HG02759 (cell line): ENCODE results near the gene SNRNP35.
"Not testable (repeated sequence)": the region's sequence is repeated elsewhere in the genome, so short reads cannot be mapped to it uniquely, and the experiment has no call there.

ENCODE experiments used
- ATAC-seq: cut with Tn5 transposase; IDR thresholded peaks from one replicate; pipeline ENCODE4 v1.9.1; 2021; ENCODE audit warnings: mild to moderate bottlenecking, moderate library complexity; ENCODE audit not compliant: unreplicated experiment

The SNRNP35 gene

GRCh38 chr12:123488539-123489230, 30.7 kb downstream of the SNRNP35 start:
- no peak for ATAC-seq

DNA sequence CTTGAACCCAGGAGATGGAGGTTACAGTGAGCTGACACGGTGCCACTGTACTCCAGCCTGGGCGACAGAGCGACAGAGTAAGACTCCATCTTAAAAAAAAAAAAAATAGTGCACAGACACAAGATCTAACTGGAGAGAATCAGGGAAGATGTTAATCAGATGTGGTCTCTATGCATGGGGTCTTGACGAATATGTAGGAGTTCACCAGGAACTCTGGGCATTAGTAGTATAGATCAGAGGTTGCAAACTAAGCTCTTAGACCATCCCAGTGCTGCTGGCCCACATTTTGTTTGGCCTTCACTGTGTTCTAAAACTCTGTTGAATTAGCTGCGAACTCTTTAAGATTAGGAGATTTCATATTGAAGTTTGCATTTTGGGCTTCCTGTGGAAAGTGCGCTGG, 31.6 kb downstream of the SNRNP35 start:
- ATAC-seq, result no peak

GRCh38 chr12:123490089-123490488, 32.1 kb downstream of the SNRNP35 start:
- no peak for ATAC-seq

DNA sequence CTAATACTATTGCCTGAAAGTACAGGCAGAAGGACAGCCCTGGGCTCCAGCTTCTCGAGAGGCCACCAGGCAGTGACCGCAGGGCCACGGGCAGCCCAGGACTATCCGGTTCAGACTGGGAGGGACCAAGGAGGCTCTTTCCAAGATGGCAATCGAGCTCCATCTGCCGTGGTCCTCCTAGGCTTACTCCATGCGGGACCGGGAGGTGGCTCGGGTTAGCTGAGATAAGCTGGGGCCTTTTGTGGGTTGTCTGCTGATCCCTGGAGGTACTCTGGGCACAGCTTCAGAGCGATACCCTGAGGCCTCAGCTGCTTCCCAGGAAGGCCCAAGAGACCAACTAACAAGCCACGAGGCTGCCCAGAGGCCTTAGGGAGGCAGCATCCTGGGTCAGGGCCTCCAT, 33.1 kb downstream of the SNRNP35 start:
- no peak for ATAC-seq

- no peak for ATAC-seq
Observed at GRCh38 chr12:123491481-123491880, 33.5 kb downstream of the SNRNP35 start.

DNA sequence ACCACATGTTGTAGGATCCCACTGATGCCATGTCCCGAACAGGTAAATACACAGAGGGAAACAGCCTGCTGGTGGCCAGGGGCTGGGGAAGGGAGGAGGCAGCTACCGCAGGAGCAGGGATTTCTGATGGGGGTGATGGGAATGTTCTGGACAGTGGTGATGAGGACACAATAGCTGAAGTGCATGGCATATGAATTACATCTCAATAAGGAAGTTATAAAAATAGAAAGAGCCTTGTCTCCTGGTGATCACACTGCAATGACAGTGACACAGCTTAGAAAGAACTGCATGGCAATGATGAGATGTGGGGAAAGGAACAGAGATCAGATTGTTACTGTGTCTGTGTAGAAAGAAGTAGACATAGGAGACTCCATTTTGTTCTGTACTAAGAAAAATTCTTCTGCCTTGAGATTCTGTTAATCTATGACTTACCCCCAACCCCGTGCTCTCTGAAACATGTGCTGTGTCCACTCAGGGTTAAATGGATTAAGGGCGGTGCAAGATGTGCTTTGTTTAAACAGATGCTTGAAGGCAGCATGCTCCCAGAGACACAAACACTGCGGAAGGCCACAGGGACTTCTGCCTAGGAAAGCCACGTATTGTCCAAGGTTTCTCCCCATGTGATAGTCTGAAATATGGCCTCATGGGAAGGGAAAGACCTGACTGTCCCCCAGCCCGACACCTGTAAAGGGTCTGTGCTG, 34.5 kb downstream of the SNRNP35 start:
- ATAC-seq, result not testable (repeated sequence)

GRCh38 chr12:123494124-123494851, 36.3 kb downstream of the SNRNP35 start:
- ATAC-seq, result no peak

DNA sequence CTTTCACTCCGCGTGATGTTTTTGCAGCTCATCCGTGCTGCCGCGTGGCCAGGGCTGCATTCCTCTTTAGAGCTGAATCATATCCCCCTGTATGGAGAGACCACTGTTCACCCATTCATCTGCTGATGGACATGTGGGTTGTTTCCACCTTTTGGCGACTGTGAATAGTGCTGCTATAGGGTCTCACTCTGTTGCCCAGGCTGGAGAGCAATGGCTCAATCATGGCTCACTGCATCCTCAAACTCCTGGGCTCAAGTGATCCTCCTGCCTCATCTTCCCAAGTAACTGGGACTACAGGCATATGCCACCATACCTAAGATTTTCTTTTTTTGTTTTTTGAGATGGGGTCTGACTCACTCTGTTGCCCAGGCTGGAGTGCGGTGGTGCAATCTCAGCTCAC, 39.1 kb downstream of the SNRNP35 start:
- ATAC-seq, result no peak

GRCh38 chr12:123498126-123498825, 40.3 kb downstream of the SNRNP35 start:
- no peak for ATAC-seq

GRCh38 chr12:123499332-123499731, 41.4 kb downstream of the SNRNP35 start:
- ATAC-seq, result no peak

GRCh38 chr12:123502163-123502704, 44.3 kb downstream of the SNRNP35 start:
- ATAC-seq, result no peak

- ATAC-seq, result no peak
Observed at GRCh38 chr12:123506059-123506842, 48.3 kb downstream of the SNRNP35 start.

- no peak for ATAC-seq
Observed at GRCh38 chr12:123506843-123507236, 48.9 kb downstream of the SNRNP35 start.

- ATAC-seq, result no peak
Observed at GRCh38 chr12:123512838-123513665, 55.1 kb downstream of the SNRNP35 start.

GRCh38 chr12:123513805-123514204, 55.9 kb downstream of the SNRNP35 start:
- no peak for ATAC-seq

DNA sequence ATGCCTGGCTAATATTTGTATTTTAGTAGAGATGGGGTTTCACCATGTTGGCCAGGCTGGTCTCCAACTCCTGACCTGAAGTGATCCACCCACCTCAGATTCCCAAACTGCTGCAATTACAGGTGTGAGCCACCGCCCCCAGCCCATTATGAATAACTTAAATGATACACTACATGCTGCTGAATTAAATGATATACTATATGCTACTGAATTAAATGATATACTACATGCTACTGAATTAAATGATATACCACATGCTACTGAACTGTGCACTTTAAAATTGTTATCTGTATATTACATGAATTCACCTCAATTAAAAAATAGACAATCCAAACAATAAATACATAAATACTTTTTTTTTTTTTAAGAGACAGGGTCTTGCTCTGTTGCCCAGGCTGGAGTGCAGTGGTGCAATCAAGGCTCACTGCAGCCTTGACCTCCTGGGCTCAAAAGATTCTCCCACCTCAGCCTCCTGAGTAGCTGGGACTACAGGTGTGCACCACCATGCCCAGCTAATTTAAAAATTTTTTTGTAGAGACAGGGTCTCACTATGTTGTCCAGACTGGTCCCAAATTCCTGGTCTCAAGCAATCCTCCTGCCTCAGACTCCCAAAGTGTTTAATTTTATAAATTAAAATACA, 56.8 kb downstream of the SNRNP35 start:
- ATAC-seq, result not testable (repeated sequence)

DNA sequence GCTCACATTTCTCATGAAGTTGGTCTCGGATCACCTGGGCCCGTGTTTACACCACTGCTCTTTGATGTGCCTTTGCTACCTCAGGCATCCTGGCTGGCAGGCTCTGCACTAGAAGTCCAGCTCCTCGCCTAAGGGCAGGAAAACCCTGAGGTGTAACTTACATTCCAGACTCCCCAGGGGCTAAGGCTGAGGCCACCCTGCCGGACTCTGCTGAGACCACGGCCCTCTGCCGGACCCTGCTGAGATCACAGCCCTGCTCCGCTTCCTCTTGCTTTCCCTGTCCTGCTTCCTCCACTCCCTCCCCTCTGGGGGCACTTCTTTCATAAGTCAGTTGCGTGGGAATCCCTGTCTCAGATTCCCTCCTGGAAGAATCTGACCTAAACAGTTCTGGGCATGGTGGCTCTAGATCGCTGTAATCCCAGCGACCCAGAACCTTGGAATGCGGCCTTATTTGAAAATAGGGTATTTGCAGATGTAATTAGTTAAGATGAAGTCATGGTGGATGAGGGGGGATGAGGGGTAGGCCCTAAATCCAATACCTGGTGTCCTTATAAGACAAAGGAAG, 58.4 kb downstream of the SNRNP35 start:
- ATAC-seq, result no peak
